ENCODE data around the gene PRAME. TPM values are rescaled to one million over a fixed set of nuclear protein-coding genes. Genes with fewer than 3 reads are reported as not detected.
"Not testable (repeated sequence)": the region's sequence is repeated elsewhere in the genome, so short reads cannot be mapped to it uniquely, and the experiment has no call there.

Gene PRAME
- total RNA-seq (ENCODE audit: low replicate concordance): not detected in 2 replicates

GRCh38 chr22:22558972-22559603 lies at the start of gene PRAME:
PRAME (minus strand) TSS chr22:22559265; CDS start chr22:22556832, 2,433 bp downstream.
- no peak within 1 kb of the TSS for H3K27ac ChIP-seq
- no peak within 1 kb of the TSS for H3K9ac ChIP-seq
- H3K4me1 Mint-ChIP-seq: no peaks in the 10 kb centered on the region
- H3K36me3 ChIP-seq: no peaks in the 10 kb centered on the region
- DNase-seq (ENCODE audit: low spot score): peak; percentile 79
- H3K9me3 ChIP-seq (ENCODE audit: low read depth): no peaks in the 10 kb centered on the region
- no peak within 1 kb of the TSS for H3K27ac Mint-ChIP-seq
- H3K4me3 ChIP-seq: no peak within 1 kb of the TSS
- no peak within 1 kb of the TSS for H2AFZ ChIP-seq (replicated peaks)
- peaks cover 76% of the 10 kb centered on the region for H3K27me3 ChIP-seq
- no peak within 1 kb of the TSS for H3K4me3 Mint-ChIP-seq
- TF ChIP-seq EZH2phosphoT487 (IDR thresholded peaks at IDR 0.05) (no peak), CTCF (IDR thresholded peaks at IDR 0.05) (peak; percentile 71)
- H3F3A ChIP-seq (ENCODE audit: low read depth): no peaks in the 10 kb centered on the region
- no peaks in the 10 kb centered on the region for H4K20me1 ChIP-seq (ENCODE audit: low read depth)
- no peak within 1 kb of the TSS for H3K4me2 ChIP-seq
- no peaks in the 10 kb centered on the region for H3K36me3 Mint-ChIP-seq
- no peaks in the 10 kb centered on the region for H3K4me1 ChIP-seq
- H3K79me2 ChIP-seq (ENCODE audit: low read depth): no peaks in the 10 kb centered on the region
- H3K27me3 Mint-ChIP-seq (ENCODE audit: insufficient read depth, low read depth): no peaks in the 10 kb centered on the region
- H3K9me3 Mint-ChIP-seq: no peaks in the 10 kb centered on the region

- H3K4me2 ChIP-seq; H3K27me3 Mint-ChIP-seq (ENCODE audit: insufficient read depth, low read depth); H3K27ac Mint-ChIP-seq; H3K27ac ChIP-seq; H2AFZ ChIP-seq (replicated peaks); H3K4me3 ChIP-seq; H3K4me1 Mint-ChIP-seq; H4K20me1 ChIP-seq (ENCODE audit: low read depth); H3K79me2 ChIP-seq (ENCODE audit: low read depth); H3K4me1 ChIP-seq; H3K36me3 Mint-ChIP-seq; DNase-seq (ENCODE audit: low spot score); H3K9me3 Mint-ChIP-seq; H3K9ac ChIP-seq; H3F3A ChIP-seq (ENCODE audit: low read depth); H3K36me3 ChIP-seq; H3K4me3 Mint-ChIP-seq; H3K9me3 ChIP-seq (ENCODE audit: low read depth): not testable (repeated sequence)
- H3K27me3 ChIP-seq: peaks cover 100% of the 10 kb centered on the region
Measured at GRCh38 chr22:22608022-22608421, 49.0 kb upstream of the PRAME start.

- Mint-ChIP-seq H3K27ac (no peak overlapping the region), H3K4me1 (peaks cover 4% of the 10 kb centered on the region), H3K9me3 (no peaks in the 10 kb centered on the region), H3K4me3 (no peak overlapping the region), H3K36me3 (no peaks in the 10 kb centered on the region), H3K27me3 (ENCODE audit: insufficient read depth, low read depth) (peaks cover 4% of the 10 kb centered on the region)
- DNase-seq (ENCODE audit: low spot score): no peak
- no peaks in the 10 kb centered on the region for H3K9me3 ChIP-seq (ENCODE audit: low read depth)
- H3K9ac ChIP-seq: no peak overlapping the region
- H3K79me2 ChIP-seq (ENCODE audit: low read depth): no peaks in the 10 kb centered on the region
- no peaks in the 10 kb centered on the region for H4K20me1 ChIP-seq (ENCODE audit: low read depth)
- H3K27me3 ChIP-seq: peaks cover 100% of the 10 kb centered on the region
- no peak overlapping the region for H2AFZ ChIP-seq (replicated peaks)
- H3K4me3 ChIP-seq: no peak overlapping the region
- H3K4me1 ChIP-seq: no peaks in the 10 kb centered on the region
- H3K27ac ChIP-seq: no peak overlapping the region
- H3K4me2 ChIP-seq: no peak overlapping the region
- TF ChIP-seq EZH2phosphoT487 (IDR thresholded peaks at IDR 0.05) (no peak), EZH2 (IDR thresholded peaks at IDR 0.05) (no peak), CTCF (IDR thresholded peaks at IDR 0.05) (no peak)
- no peaks in the 10 kb centered on the region for H3F3A ChIP-seq (ENCODE audit: low read depth)
- no peaks in the 10 kb centered on the region for H3K36me3 ChIP-seq
Measured at GRCh38 chr22:22605074-22605404, 46.0 kb upstream of the PRAME start.

- no peaks in the 10 kb centered on the region for H3K36me3 Mint-ChIP-seq
- no peak overlapping the region for H2AFZ ChIP-seq (replicated peaks)
- H3K9me3 ChIP-seq (ENCODE audit: low read depth): no peaks in the 10 kb centered on the region
- no peak overlapping the region for H3K4me2 ChIP-seq
- H3K4me3 ChIP-seq: no peak overlapping the region
- peaks cover 2% of the 10 kb centered on the region for H3K4me1 Mint-ChIP-seq
- no peak for TF ChIP-seq EZH2phosphoT487 (IDR thresholded peaks at IDR 0.05)
- no peak for TF ChIP-seq CTCF (IDR thresholded peaks at IDR 0.05)
- no peak for TF ChIP-seq EZH2 (IDR thresholded peaks at IDR 0.05)
- no peaks in the 10 kb centered on the region for H3K36me3 ChIP-seq
- no peaks in the 10 kb centered on the region for H3F3A ChIP-seq (ENCODE audit: low read depth)
- H4K20me1 ChIP-seq (ENCODE audit: low read depth): no peaks in the 10 kb centered on the region
- H3K27me3 Mint-ChIP-seq (ENCODE audit: insufficient read depth, low read depth): peaks cover 5% of the 10 kb centered on the region
- H3K79me2 ChIP-seq (ENCODE audit: low read depth): no peaks in the 10 kb centered on the region
- H3K27ac ChIP-seq: no peak overlapping the region
- no peaks in the 10 kb centered on the region for H3K9me3 Mint-ChIP-seq
- H3K4me1 ChIP-seq: no peaks in the 10 kb centered on the region
- no peak overlapping the region for H3K27ac Mint-ChIP-seq
- no peak overlapping the region for H3K4me3 Mint-ChIP-seq
- DNase-seq (ENCODE audit: low spot score): no peak
- no peak overlapping the region for H3K9ac ChIP-seq
- H3K27me3 ChIP-seq: peaks cover 100% of the 10 kb centered on the region
Measured at GRCh38 chr22:22604326-22605073, 45.4 kb upstream of the PRAME start.

All from neural progenitor cell (in vitro differentiated cells).